Thyroid gland (tissue), 4 donors: ENCODE measurements around the gene GRIN2B. TPM values are rescaled to one million over a fixed set of nuclear protein-coding genes. Genes with fewer than 3 reads are reported as not detected.

Experiments
- DNase-seq, 2 donors: peaks; one replicate each; pipeline ENCODE4 v3.0.0-alpha.2; 2019
- H3K27ac ChIP-seq, 3 donors: fragments of 200-600 bp; sonication (generic); 1 replicate in 2 of 3; 2 replicates in 1 of 3; pipeline ENCODE4 v1.5.1; 2016 to 2019; ENCODE audit warnings: mild to moderate bottlenecking in 1 of 3, moderate library complexity in 1 of 3
- H3K27me3 ChIP-seq: fragments of 200-600 bp; sonication (generic); one replicate; pipeline ENCODE4 v1.5.1; 2019
- H3K36me3 ChIP-seq, 2 donors: fragments of 200-600 bp; sonication (generic); one replicate each; pipeline ENCODE4 v1.5.1; 2016 to 2019
- H3K4me1 ChIP-seq, 2 donors: fragments of 200-600 bp; sonication (generic); one replicate each; pipeline ENCODE4 v1.5.1; 2017 to 2019
- H3K4me3 ChIP-seq, 3 donors: fragments of 200-600 bp; sonication (generic); replicated peaks in 1 of 3; 1 replicate in 2 of 3; 2 replicates in 1 of 3; pipeline ENCODE4 v1.5.1; 2016; ENCODE audit warnings: mild to moderate bottlenecking in 1 of 3
- H3K9me3 ChIP-seq: fragments of 200-600 bp; sonication (generic); one replicate; pipeline ENCODE4 v1.5.1; 2017
- CTCF ChIP-seq, 6 experiments: fragments of 200-600 bp in 3 of 6; fragments of 450-650 bp in 3 of 6; sonication (generic) in 3 of 6; IDR thresholded peaks; one replicate each; pipeline ENCODE4 v1.5.1; 2016 to 2019; ENCODE audit warnings: antibody characterized with exemption in 6 of 6, mild to moderate bottlenecking in 2 of 6, inconsistent platforms in 1 of 6, moderate library complexity in 1 of 6
- POLR2A ChIP-seq, 2 donors: fragments of 450-650 bp; IDR thresholded peaks; one replicate each; pipeline ENCODE4 v1.6.1; 2017; ENCODE audit warnings: antibody characterized with exemption in 2 of 2, mild to moderate bottlenecking in 2 of 2, moderate library complexity in 1 of 2
- WGBS, 2 donors: methylation state at CpG; one replicate each; pipeline ENCODE4 v1.1.5; 2017; 5-methylcytosine and 5-hydroxymethylcytosine counted together
- intact Hi-C: fragments of 100-400 bp; cut with DNase I; formaldehyde crosslinking; loops from one replicate; pipeline ENCODE4 v1.15.1; 2023
- total RNA-seq, 4 donors: library from RNA; depleted of rRNA; stranded (reverse); fragments of >200 nt; gene quantifications; one replicate each; pipeline ENCODE4 v1.2.3, GENCODE V29; 2016

GRIN2B gene
- total RNA-seq, 4 donors from 2014 or later, result 0.13 to 1.6 (median 0.25) TPM; not detected in 1

GRCh38 chr12:13980538-13981295 lies 685 bp downstream of the GRIN2B start:
- Histone ChIP-seq H3K9me3 (no peaks in the 10 kb centered on the region), H3K36me3 (no peaks in the 10 kb centered on the region), H3K4me3 (peak overlapping the region in 1 of 3 donors; percentile 10), H3K27me3 (peaks cover 4% of the 10 kb centered on the region), H3K4me1 (peaks cover 0 to 14% of the 10 kb centered on the region in 2 donors), H3K27ac (no peak overlapping the region)
- 2 to 5% methylated on average over 21 to 39 of the region's 53 CpGs for WGBS, 2 donors
- TF ChIP-seq CTCF (IDR thresholded peaks at IDR 0.05) (no peak), POLR2A (IDR thresholded peaks at IDR 0.05) (no peak)
- no peak for DNase-seq
- intact Hi-C loops, result no loop called here

GRCh38 chr12:13979772-13980378 lies 1.5 kb downstream of the GRIN2B start:
- no peak for TF ChIP-seq CTCF (IDR thresholded peaks at IDR 0.05)
- no peak for TF ChIP-seq POLR2A (IDR thresholded peaks at IDR 0.05)
- DNase-seq, result no peak
- peaks cover 0 to 14% of the 10 kb centered on the region in 2 donors for H3K4me1 ChIP-seq
- intact Hi-C loops, result no loop called here
- WGBS, 2 donors, result 31 to 33% methylated on average over 15 of the region's 15 CpGs
- H3K36me3 ChIP-seq, result no peaks in the 10 kb centered on the region
- H3K27me3 ChIP-seq, result peaks cover 4% of the 10 kb centered on the region
- no peak overlapping the region for H3K27ac ChIP-seq
- H3K9me3 ChIP-seq, result no peaks in the 10 kb centered on the region
- H3K4me3 ChIP-seq, result no peak overlapping the region

GRCh38 chr12:13978876-13979275 lies 2.5 kb downstream of the GRIN2B start:
- Histone ChIP-seq H3K27me3 (peaks cover 4% of the 10 kb centered on the region), H3K36me3 (no peaks in the 10 kb centered on the region), H3K27ac (no peak overlapping the region), H3K9me3 (no peaks in the 10 kb centered on the region), H3K4me3 (no peak overlapping the region), H3K4me1 (peaks cover 0 to 14% of the 10 kb centered on the region in 2 donors)
- no peak for DNase-seq
- intact Hi-C loops, result no loop called here
- TF ChIP-seq CTCF (IDR thresholded peaks at IDR 0.05) (no peak), POLR2A (IDR thresholded peaks at IDR 0.05) (no peak)
- 83 to 90% methylated on average over 4 of the region's 4 CpGs for WGBS, 2 donors

GRCh38 chr12:13976880-13977279 lies 4.5 kb downstream of the GRIN2B start:
- TF ChIP-seq CTCF (IDR thresholded peaks at IDR 0.05) (no peak), POLR2A (IDR thresholded peaks at IDR 0.05) (no peak)
- intact Hi-C loops, result no loop called here
- H3K36me3 ChIP-seq, result no peaks in the 10 kb centered on the region
- H3K27me3 ChIP-seq, result peaks cover 4% of the 10 kb centered on the region
- H3K27ac ChIP-seq, result no peak overlapping the region
- no peak overlapping the region for H3K4me3 ChIP-seq
- no peak for DNase-seq
- WGBS, 2 donors, result 79 to 82% methylated on average over 2 of the region's 2 CpGs
- peaks cover 0 to 14% of the 10 kb centered on the region in 2 donors for H3K4me1 ChIP-seq
- H3K9me3 ChIP-seq, result no peaks in the 10 kb centered on the region

- peaks cover 0 to 8% of the 10 kb centered on the region in 2 donors for H3K4me1 ChIP-seq
- H3K4me3 ChIP-seq, result no peak overlapping the region
- no peak overlapping the region for H3K27ac ChIP-seq
- no peak for DNase-seq
- TF ChIP-seq POLR2A (IDR thresholded peaks at IDR 0.05), result no peak
- no peak for TF ChIP-seq CTCF (IDR thresholded peaks at IDR 0.05)
- no peaks in the 10 kb centered on the region for H3K9me3 ChIP-seq
- WGBS, 2 donors, result 56 to 57% methylated on average over 7 of the region's 7 CpGs
- intact Hi-C loops, result no loop called here
- H3K27me3 ChIP-seq, result peaks cover 4% of the 10 kb centered on the region
- no peaks in the 10 kb centered on the region for H3K36me3 ChIP-seq
Measured at GRCh38 chr12:13976028-13976584, 5.3 kb downstream of the GRIN2B start.
